Coronary artery (tissue), 2 donors: ENCODE results near the gene SACS.

ENCODE experiments used
- DNase-seq: peaks from one replicate; pipeline ENCODE4 v3.0.0-alpha.2; 2017; ENCODE audit warnings: low spot score
- H3K27ac ChIP-seq, 2 donors: fragments of 200-600 bp; sonication (generic); one replicate each; pipeline ENCODE4 v1.5.1; 2016 to 2019
- H3K4me3 ChIP-seq: fragments of 200-600 bp; sonication (generic); 2 replicates; pipeline ENCODE4 v1.5.1; 2016; ENCODE audit warnings: mild to moderate bottlenecking, moderate library complexity
- TF ChIP-seq, protein P1 (sequence below): fragments of 200-600 bp; sonication (generic); IDR thresholded peaks from one replicate; pipeline ENCODE4 v1.5.1; 2019; ENCODE audit warnings: antibody characterized with exemption

SACS gene

DNA sequence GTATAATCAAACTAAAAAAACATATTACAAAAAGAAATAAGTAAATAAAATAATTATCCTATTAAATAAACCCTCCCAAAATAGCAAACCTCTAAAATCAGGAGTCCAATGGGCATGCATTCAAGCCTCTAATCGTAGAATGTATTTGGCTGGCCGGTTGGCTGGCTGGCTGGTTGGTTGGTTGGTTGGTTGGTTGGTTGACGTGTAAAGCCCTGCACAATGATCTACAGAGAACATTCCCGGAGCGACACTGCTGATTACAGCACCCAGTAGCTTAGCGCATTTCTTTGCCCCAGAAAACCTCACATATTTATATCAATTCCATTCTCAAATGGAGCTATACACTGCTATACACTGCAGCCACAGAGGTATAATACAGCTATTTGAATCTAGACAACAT is 65.6 kb downstream of the SACS start:
- TF ChIP-seq, protein P1, sequence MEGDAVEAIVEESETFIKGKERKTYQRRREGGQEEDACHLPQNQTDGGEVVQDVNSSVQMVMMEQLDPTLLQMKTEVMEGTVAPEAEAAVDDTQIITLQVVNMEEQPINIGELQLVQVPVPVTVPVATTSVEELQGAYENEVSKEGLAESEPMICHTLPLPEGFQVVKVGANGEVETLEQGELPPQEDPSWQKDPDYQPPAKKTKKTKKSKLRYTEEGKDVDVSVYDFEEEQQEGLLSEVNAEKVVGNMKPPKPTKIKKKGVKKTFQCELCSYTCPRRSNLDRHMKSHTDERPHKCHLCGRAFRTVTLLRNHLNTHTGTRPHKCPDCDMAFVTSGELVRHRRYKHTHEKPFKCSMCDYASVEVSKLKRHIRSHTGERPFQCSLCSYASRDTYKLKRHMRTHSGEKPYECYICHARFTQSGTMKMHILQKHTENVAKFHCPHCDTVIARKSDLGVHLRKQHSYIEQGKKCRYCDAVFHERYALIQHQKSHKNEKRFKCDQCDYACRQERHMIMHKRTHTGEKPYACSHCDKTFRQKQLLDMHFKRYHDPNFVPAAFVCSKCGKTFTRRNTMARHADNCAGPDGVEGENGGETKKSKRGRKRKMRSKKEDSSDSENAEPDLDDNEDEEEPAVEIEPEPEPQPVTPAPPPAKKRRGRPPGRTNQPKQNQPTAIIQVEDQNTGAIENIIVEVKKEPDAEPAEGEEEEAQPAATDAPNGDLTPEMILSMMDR = no peak
- Histone ChIP-seq H3K27ac (no peak overlapping the region), H3K4me3 (no peak overlapping the region)
- no peak for DNase-seq

DNA sequence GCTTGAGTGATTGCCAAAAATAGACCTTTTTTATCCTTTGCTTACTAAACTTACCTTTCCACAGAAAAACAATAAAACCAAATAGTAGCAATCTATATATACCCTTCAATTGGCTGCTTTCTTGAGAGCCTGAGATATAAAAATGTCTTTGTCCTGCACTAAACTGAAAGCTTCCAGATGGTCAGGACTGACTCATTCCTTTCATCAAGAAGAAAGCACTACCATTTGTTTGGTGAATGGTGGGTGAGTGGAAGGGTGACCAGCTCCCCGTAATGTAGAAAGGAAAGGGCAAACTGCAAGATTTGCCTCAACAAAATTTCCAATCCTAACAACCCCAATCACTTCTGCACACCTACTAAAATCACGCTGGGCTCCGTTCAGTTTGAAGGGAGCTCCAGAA is 67.8 kb downstream of the SACS start:
- Histone ChIP-seq H3K4me3 (no peak overlapping the region), H3K27ac (no peak overlapping the region)
- TF ChIP-seq, protein P1 = no peak
- DNase-seq = no peak

DNA sequence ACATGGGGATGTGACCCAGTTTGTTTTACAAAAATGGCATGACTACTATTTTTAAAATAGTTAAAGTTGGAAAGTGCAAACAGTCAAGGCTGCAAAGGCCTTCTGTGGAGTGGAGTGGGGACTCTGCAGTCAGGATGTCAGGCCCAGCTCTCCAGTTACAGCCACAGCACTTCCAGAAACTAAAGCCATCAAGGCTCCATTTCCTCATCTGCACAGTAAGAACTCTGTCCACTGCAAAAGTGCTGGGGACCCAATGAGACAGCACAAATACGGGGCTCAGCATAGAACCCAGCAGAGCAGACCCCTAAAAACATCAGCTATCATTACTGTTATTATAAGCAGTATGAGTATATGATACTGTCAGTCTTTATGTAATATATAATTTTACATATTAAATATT is 73.6 kb downstream of the SACS start:
- Histone ChIP-seq H3K27ac (no peak overlapping the region), H3K4me3 (no peak overlapping the region)
- TF ChIP-seq, protein P1 = no peak
- no peak for DNase-seq

DNA sequence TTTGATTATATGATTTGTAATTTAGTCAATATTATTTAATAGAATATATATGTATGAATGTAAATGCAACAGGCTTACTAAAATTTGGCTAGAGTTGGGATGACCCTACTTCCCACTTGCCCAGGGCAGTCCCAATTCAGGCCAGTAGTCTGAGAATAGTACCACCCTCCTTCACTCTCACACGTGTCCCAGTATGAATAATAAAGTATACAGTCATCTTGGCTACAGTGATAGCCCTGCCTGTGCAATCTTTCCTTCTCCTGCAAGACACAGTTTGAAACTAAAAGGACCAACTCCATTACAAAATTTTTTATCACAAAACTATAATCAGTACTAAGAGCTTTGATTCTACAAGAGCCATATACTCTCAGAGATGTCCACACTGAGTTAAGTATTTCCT is 76.2 kb downstream of the SACS start:
- TF ChIP-seq, protein P1 = no peak
- no peak overlapping the region for H3K27ac ChIP-seq
- DNase-seq = no peak
- no peak overlapping the region for H3K4me3 ChIP-seq

DNA sequence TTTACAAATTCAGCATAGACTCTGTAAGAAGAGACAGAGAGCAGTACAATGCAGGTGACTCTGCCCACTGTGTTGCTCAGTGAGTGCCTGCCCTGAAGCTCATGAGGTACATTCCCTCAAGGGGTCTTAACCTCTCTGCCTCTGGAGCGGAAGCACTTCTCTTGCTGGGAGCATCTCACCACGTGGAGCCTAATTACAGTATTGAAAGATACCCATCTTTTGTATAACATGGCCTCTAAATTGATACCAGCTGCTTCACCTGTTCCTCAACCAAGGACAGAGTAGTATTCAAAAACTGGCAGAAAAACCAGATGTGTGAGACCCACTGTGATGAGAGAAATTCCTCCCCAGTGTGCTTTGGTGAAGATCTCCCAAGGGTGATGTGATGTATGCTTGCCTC is 77.1 kb downstream of the SACS start:
- Histone ChIP-seq H3K4me3 (no peak overlapping the region), H3K27ac (no peak overlapping the region)
- TF ChIP-seq, protein P1 = no peak
- DNase-seq = no peak

DNA sequence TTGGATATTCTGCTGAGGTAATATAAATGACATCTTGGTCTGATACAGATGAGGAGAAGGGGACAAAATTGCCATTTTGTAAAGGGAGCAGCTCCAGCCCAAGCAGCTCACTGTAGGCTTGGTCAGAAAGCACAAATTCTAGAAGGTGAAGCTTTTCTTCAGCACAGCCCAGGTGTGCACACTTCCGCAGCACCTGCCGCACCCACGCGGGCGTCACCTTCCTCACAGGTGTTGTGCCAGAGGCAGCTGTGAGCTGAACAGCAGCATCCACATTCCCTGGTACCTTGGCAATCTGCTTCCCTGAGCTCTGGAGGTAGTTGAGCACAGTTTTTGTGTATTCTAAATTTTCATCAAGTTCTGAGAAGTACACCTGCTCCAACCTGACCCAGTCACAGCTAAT is 79.0 kb downstream of the SACS start:
- Histone ChIP-seq H3K4me3 (no peak overlapping the region), H3K27ac (no peak overlapping the region)
- TF ChIP-seq, protein P1 = no peak
- no peak for DNase-seq

DNA sequence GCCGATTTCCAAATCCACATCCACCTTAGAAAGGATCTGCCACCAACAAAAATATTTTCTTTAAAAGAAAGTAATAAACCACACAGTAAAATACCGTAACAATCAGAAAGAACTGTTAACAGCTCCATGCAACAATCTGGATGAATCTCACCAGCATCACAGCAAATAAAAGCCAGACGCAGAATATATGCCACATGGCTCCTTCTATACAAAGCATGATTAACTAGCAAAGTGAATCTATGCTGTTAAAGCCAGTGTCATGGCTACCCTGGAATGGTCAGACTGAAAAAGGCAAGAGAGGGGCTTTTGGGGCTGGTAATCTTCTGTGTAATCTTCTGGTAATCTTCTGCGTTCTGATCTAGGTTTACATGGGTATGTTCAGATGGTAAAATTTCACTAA is 81.3 kb downstream of the SACS start:
- Histone ChIP-seq H3K4me3 (no peak overlapping the region), H3K27ac (no peak overlapping the region)
- DNase-seq = no peak
- TF ChIP-seq, protein P1 = no peak
